ENCODE results near the gene PIK3R1. TPM values are rescaled to one million over a fixed set of nuclear protein-coding genes. Genes with fewer than 3 reads are reported as not detected.
A peak's percentile ranks its signal among the peaks of the same experiment; 100 is the strongest.

The PIK3R1 gene
- total RNA-seq, 4 donors from 2014 or later = 86.1 to 107 (median 94.8) TPM

DNA sequence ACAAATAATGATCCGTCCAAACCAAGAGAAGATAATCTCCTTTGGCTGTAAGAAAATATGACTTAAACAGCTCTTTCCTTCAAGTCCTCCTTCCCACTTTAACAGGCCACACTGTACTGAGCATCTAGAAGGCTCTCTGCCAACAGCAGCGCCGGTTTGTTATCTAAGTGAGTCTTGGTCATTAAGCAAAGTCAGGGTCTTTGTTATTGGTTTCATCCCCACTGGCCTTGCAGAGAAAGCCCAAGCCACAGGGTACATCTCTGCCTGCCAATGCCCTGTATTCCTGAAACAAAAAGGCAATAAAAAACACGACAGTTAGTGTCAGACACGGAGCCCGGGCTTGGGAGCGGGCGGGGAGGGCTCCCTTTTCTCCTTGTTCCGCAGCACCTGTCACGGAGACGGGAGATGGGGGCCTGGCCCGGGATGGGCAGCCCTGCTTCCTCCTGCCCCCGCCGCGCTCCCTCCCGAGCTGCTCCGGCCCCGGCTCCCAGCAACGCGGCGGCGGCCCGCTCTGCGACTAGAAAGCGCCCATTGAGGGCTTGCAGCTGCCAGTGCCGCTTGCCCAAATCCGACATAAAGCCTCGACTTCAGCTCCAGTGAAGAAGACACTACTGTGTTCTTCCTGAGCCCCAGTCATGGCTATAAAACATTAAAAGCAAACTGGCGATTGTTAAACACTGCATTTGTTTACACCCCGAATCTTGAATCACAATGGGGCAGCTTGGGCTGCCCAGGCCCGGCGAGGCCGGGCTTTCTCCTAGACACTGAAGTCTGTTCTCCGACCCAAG, 28.1 kb upstream of the PIK3R1 start:
- Histone ChIP-seq H3K27me3 (no peaks in the 10 kb centered on the region), H3K36me3 (no peaks in the 10 kb centered on the region), H3K9me3 (no peaks in the 10 kb centered on the region), H3K4me1 (no peaks in the 10 kb centered on the region), H3K4me3 (replicated peaks in 1 of 3) (no peak overlapping the region), H3K27ac (no peak overlapping the region)
- WGBS, 2 donors = 37 to 41% methylated on average over 19 to 30 of the region's 34 CpGs
- intact Hi-C loops (cut with DNase I) = no loop called here
- DNase-seq = peak; percentile 34 to 46
- TF ChIP-seq POLR2A (IDR thresholded peaks at IDR 0.05) = no peak
- TF ChIP-seq, protein P1, sequence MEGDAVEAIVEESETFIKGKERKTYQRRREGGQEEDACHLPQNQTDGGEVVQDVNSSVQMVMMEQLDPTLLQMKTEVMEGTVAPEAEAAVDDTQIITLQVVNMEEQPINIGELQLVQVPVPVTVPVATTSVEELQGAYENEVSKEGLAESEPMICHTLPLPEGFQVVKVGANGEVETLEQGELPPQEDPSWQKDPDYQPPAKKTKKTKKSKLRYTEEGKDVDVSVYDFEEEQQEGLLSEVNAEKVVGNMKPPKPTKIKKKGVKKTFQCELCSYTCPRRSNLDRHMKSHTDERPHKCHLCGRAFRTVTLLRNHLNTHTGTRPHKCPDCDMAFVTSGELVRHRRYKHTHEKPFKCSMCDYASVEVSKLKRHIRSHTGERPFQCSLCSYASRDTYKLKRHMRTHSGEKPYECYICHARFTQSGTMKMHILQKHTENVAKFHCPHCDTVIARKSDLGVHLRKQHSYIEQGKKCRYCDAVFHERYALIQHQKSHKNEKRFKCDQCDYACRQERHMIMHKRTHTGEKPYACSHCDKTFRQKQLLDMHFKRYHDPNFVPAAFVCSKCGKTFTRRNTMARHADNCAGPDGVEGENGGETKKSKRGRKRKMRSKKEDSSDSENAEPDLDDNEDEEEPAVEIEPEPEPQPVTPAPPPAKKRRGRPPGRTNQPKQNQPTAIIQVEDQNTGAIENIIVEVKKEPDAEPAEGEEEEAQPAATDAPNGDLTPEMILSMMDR (IDR thresholded peaks at IDR 0.05) = no peak

DNA sequence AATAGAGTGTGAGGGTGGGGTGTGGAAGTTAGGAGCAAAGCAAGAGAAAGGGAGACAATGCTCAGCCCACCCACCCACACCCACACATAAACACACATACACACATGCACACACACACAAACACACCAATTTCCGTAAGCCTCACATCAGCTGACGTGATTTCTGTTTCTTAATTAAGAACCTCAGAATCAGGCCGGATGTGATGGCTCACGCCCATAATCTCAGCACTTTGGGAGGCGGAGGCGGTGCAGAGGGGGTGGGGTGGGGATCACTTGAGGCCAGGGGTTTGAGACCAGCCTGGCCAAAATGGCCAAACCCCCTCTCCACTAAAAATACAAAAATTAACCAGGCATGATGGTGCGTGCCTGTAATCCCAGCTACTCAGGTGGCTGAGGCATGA, 26.4 kb upstream of the PIK3R1 start:
- H3K27ac ChIP-seq = no peak overlapping the region
- intact Hi-C loops (cut with DNase I) = no loop called here
- H3K4me3 ChIP-seq (replicated peaks in 1 of 3) = no peak overlapping the region
- H3K27me3 ChIP-seq = no peaks in the 10 kb centered on the region
- 84 to 95% methylated on average over 7 of the region's 7 CpGs for WGBS, 2 donors
- TF ChIP-seq POLR2A (IDR thresholded peaks at IDR 0.05) = no peak
- TF ChIP-seq, protein P1 (IDR thresholded peaks at IDR 0.05) = no peak
- H3K4me1 ChIP-seq = no peaks in the 10 kb centered on the region
- DNase-seq = peak; percentile 6 to 17
- H3K36me3 ChIP-seq = no peaks in the 10 kb centered on the region
- H3K9me3 ChIP-seq = no peaks in the 10 kb centered on the region

DNA sequence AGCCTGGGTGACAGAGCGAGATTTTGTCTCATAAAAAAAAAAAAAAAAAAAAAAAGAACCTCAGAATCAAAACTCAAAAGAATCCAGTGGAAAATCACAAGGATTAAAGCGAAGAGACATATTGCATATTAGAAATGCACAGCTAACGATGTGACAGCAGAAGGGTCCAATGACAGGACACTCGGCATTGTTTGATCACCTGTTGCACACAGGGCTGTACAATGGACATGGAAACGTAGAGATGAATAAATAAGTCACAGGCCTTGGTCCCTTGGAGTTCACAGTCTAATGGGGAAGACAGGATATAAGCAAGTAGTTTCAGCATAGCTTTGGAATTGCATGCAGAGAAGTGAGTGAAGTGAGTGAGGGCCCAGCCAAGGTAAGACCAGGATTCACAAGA, 25.9 kb upstream of the PIK3R1 start:
- Histone ChIP-seq H3K27ac (no peak overlapping the region), H3K4me1 (no peaks in the 10 kb centered on the region), H3K36me3 (no peaks in the 10 kb centered on the region), H3K9me3 (no peaks in the 10 kb centered on the region), H3K4me3 (replicated peaks in 1 of 3) (no peak overlapping the region), H3K27me3 (no peaks in the 10 kb centered on the region)
- intact Hi-C loops (cut with DNase I) = no loop called here
- 88 to 94% methylated on average over 5 of the region's 5 CpGs for WGBS, 2 donors
- no peak for DNase-seq
- TF ChIP-seq, protein P1 (IDR thresholded peaks at IDR 0.05) = no peak
- no peak for TF ChIP-seq POLR2A (IDR thresholded peaks at IDR 0.05)

DNA sequence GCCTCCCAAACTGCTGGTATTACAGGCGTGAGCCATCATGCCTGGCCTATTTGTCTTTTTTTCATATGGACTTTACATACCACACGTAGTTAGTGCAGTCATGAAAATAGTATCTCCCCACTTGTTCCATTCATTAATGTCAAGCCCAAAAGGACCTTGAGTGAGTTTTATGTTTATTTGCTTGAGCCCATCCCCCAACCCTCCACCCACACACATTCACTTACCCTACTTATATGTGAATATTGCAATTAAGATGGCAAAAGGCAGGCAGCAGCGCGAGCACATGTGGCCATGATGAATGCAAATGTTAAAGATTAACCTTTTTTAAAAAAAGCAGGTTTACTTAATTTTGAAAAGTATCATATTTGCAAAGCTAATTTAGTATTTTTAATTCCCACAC, 24.9 kb upstream of the PIK3R1 start:
- no peaks in the 10 kb centered on the region for H3K4me1 ChIP-seq
- no peak for TF ChIP-seq POLR2A (IDR thresholded peaks at IDR 0.05)
- H3K27ac ChIP-seq = no peak overlapping the region
- H3K4me3 ChIP-seq (replicated peaks in 1 of 3) = no peak overlapping the region
- intact Hi-C loops (cut with DNase I) = no loop called here
- H3K36me3 ChIP-seq = no peaks in the 10 kb centered on the region
- H3K27me3 ChIP-seq = no peaks in the 10 kb centered on the region
- 96 to 100% methylated on average over 4 of the region's 4 CpGs for WGBS, 2 donors
- H3K9me3 ChIP-seq = no peaks in the 10 kb centered on the region
- DNase-seq = no peak

DNA sequence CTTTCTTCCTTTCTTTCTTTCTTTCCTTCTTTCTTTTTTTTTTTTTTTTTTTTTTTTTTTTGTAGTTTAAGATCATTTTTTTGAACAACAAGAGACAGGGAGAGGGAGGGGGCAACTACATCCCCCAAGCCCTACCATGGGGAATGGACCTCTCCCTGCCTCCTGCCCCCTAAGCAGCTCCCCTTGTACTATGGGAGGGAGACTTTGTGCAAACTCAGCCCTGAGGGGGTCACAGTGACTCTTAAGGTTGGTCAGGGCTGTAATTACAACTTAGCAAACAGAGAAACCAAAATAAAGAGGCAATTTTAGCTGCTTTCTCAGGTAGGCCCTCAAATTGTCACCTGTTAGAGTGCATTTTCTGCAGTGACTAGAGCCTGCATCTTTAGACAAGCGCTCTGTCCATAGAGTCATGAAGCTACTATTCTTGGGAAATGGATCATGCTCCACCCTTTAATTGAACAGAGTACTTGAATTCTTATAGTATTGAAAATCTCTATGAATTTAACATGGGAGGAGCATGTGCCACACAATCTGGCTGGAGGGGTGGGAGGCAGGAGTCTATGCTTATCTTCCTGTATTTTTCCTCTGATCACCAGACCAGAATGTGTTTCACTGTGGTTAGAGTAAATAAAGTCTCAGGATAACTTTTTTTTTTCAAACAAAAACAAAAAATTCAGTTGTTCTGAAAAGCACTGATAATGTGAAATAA, 24.3 kb upstream of the PIK3R1 start:
- Histone ChIP-seq H3K9me3 (no peaks in the 10 kb centered on the region), H3K4me3 (replicated peaks in 1 of 3) (no peak overlapping the region), H3K36me3 (no peaks in the 10 kb centered on the region), H3K27me3 (no peaks in the 10 kb centered on the region), H3K27ac (no peak overlapping the region), H3K4me1 (no peaks in the 10 kb centered on the region)
- 100% methylated on average over 1 of the region's 1 CpG for WGBS, 2 donors
- TF ChIP-seq, protein P1 (IDR thresholded peaks at IDR 0.05) = no peak
- TF ChIP-seq POLR2A (IDR thresholded peaks at IDR 0.05) = no peak
- intact Hi-C loops (cut with DNase I) = no loop called here
- no peak for DNase-seq
